GM19324 (cell line): Measurements from ENCODE around the gene NIPAL4.
"Not testable (repeated sequence)": the region's sequence is repeated elsewhere in the genome, so short reads cannot be mapped to it uniquely, and the experiment has no call there.

Experiments
- ATAC-seq: cut with Tn5 transposase; IDR thresholded peaks from one replicate; pipeline ENCODE4 v1.9.1; 2021; ENCODE audit warnings: mild to moderate bottlenecking, moderate library complexity; ENCODE audit not compliant: unreplicated experiment, low FRiP score

The NIPAL4 gene

GRCh38 chr5:157481666-157482065 is 21.7 kb downstream of the NIPAL4 start:
- no peak for ATAC-seq

GRCh38 chr5:157482702-157483101 is 22.7 kb downstream of the NIPAL4 start:
- ATAC-seq = not testable (repeated sequence)

- ATAC-seq = no peak
Measured at GRCh38 chr5:157484768-157485167, 24.8 kb downstream of the NIPAL4 start.

- ATAC-seq = no peak
Measured at GRCh38 chr5:157485340-157485739, 25.3 kb downstream of the NIPAL4 start.

GRCh38 chr5:157485811-157486210 is 25.8 kb downstream of the NIPAL4 start:
- peak; percentile 42 for ATAC-seq

- ATAC-seq = peak; percentile 61
Measured at GRCh38 chr5:157486221-157486681, 26.2 kb downstream of the NIPAL4 start.

- peak; percentile 59 for ATAC-seq
Measured at GRCh38 chr5:157486861-157487260, 26.8 kb downstream of the NIPAL4 start.

GRCh38 chr5:157487358-157487757 is 27.3 kb downstream of the NIPAL4 start:
- no peak for ATAC-seq

- ATAC-seq = no peak
Measured at GRCh38 chr5:157491471-157491995, 31.5 kb downstream of the NIPAL4 start.

- no peak for ATAC-seq
Measured at GRCh38 chr5:157492886-157493285, 32.9 kb downstream of the NIPAL4 start.

GRCh38 chr5:157494178-157494832 is 34.3 kb downstream of the NIPAL4 start:
- no peak for ATAC-seq

- no peak for ATAC-seq
Measured at GRCh38 chr5:157496864-157497263, 36.9 kb downstream of the NIPAL4 start.

- no peak for ATAC-seq
Measured at GRCh38 chr5:157497875-157498611, 38.0 kb downstream of the NIPAL4 start.

- peak; percentile 71 for ATAC-seq
Measured at GRCh38 chr5:157502143-157502647, 42.2 kb downstream of the NIPAL4 start.

- ATAC-seq = no peak
Measured at GRCh38 chr5:157504053-157504452, 44.0 kb downstream of the NIPAL4 start.

GRCh38 chr5:157505496-157505895 is 45.5 kb downstream of the NIPAL4 start:
- ATAC-seq = no peak

- no peak for ATAC-seq
Measured at GRCh38 chr5:157506066-157506590, 46.1 kb downstream of the NIPAL4 start.

- no peak for ATAC-seq
Measured at GRCh38 chr5:157506981-157507780, 47.2 kb downstream of the NIPAL4 start.

- no peak for ATAC-seq
Measured at GRCh38 chr5:157509093-157509492, 49.1 kb downstream of the NIPAL4 start.

- no peak for ATAC-seq
Measured at GRCh38 chr5:157509587-157509986, 49.6 kb downstream of the NIPAL4 start.
